Measurements from ENCODE around the gene IGFBP2.

IGFBP2 gene, protein sequence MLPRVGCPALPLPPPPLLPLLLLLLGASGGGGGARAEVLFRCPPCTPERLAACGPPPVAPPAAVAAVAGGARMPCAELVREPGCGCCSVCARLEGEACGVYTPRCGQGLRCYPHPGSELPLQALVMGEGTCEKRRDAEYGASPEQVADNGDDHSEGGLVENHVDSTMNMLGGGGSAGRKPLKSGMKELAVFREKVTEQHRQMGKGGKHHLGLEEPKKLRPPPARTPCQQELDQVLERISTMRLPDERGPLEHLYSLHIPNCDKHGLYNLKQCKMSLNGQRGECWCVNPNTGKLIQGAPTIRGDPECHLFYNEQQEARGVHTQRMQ

GRCh38 chr2:216632952-216633615, at the start of gene IGFBP2:
Gene IGFBP2 (plus strand): TSS chr2:216633420. CDS start chr2:216633524, 104 bp downstream.
- Mint-ChIP-seq H3K9me3 (no peaks in the 10 kb centered on the region), H3K4me1 (peaks cover 44% of the 10 kb centered on the region), H3K4me3 (peak within 1 kb of the TSS; percentile 98 to 99 (median 98)), H3K27ac (peak within 1 kb of the TSS; percentile 95), H3K36me3 (ENCODE audit: low read depth) (peaks cover 8% of the 10 kb centered on the region), H3K27me3 (ENCODE audit: low read depth) (peaks cover 12% of the 10 kb centered on the region)
- no peak for TF ChIP-seq CTCF (IDR thresholded peaks at IDR 0.05; ENCODE audit: unreplicated experiment in 3 of 3)

- TF ChIP-seq CTCF (IDR thresholded peaks at IDR 0.05; ENCODE audit: unreplicated experiment in 3 of 3): no peak
- Mint-ChIP-seq H3K4me3 (no peak overlapping the region), H3K27ac (no peak overlapping the region), H3K27me3 (ENCODE audit: low read depth) (peaks cover 4% of the 10 kb centered on the region), H3K9me3 (peaks cover 3% of the 10 kb centered on the region), H3K36me3 (ENCODE audit: low read depth) (no peaks in the 10 kb centered on the region), H3K4me1 (peaks cover 6% of the 10 kb centered on the region)
Measured at GRCh38 chr2:216583606-216584005, 49.6 kb upstream of the IGFBP2 start.

GRCh38 chr2:216584112-216584511, 49.1 kb upstream of the IGFBP2 start:
- no peak for TF ChIP-seq CTCF (IDR thresholded peaks at IDR 0.05; ENCODE audit: unreplicated experiment in 3 of 3)
- Mint-ChIP-seq H3K4me3 (no peak overlapping the region), H3K9me3 (peaks cover 3% of the 10 kb centered on the region), H3K27ac (no peak overlapping the region), H3K4me1 (peaks cover 11% of the 10 kb centered on the region), H3K27me3 (ENCODE audit: low read depth) (peaks cover 4% of the 10 kb centered on the region), H3K36me3 (ENCODE audit: low read depth) (no peaks in the 10 kb centered on the region)

DNA sequence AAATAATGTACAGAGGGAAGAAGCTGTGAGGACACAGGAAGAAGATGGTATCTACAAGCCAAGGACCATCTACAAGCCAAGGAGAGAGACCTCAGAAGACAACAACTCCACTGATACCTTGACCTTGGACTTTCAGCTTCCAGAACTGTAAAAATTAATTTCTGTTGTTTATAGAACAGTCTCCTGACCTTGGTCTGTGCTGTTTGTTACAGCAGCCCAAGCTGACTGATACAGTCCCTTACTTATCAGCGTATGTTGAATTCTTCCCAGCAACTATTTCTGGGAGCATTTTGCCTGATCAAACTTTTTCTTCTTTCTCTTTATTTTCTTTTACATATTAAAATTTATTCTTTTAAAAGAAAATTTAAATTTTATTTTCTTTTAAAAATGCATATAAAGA, 47.8 kb upstream of the IGFBP2 start:
- Mint-ChIP-seq H3K27me3 (ENCODE audit: low read depth) (peaks cover 3% of the 10 kb centered on the region), H3K36me3 (ENCODE audit: low read depth) (no peaks in the 10 kb centered on the region), H3K9me3 (peaks cover 3% of the 10 kb centered on the region), H3K4me1 (peaks cover 24% of the 10 kb centered on the region), H3K4me3 (no peak overlapping the region), H3K27ac (no peak overlapping the region)
- TF ChIP-seq CTCF (IDR thresholded peaks at IDR 0.05; ENCODE audit: unreplicated experiment in 3 of 3): no peak

- peaks cover 29% of the 10 kb centered on the region for H3K4me1 Mint-ChIP-seq
- no peak for TF ChIP-seq CTCF (IDR thresholded peaks at IDR 0.05; ENCODE audit: unreplicated experiment in 3 of 3)
- H3K27ac Mint-ChIP-seq: peak overlapping the region in 2 of 3 experiments; percentile 71 to 94
- no peaks in the 10 kb centered on the region for H3K27me3 Mint-ChIP-seq (ENCODE audit: low read depth)
- H3K36me3 Mint-ChIP-seq (ENCODE audit: low read depth): no peaks in the 10 kb centered on the region
- no peak overlapping the region for H3K4me3 Mint-ChIP-seq
- H3K9me3 Mint-ChIP-seq: no peaks in the 10 kb centered on the region
Measured at GRCh38 chr2:216588861-216589710, 44.1 kb upstream of the IGFBP2 start.

Data from nephron (organoid).